Ascending aorta (tissue), 2 donors: ENCODE results near the gene HMBS. TPM values are rescaled to one million over a fixed set of nuclear protein-coding genes. Genes with fewer than 3 reads are reported as not detected.

Experiments used
- DNase-seq, 2 donors: peaks; one replicate each; pipeline ENCODE4 v3.0.0-alpha.2; 2019; ENCODE audit warnings: low spot score in 2 of 2
- H3K27ac ChIP-seq, 2 donors: fragments of 200-600 bp; sonication (generic); one replicate each; pipeline ENCODE4 v1.5.1; 2016 to 2017; ENCODE audit warnings: mild to moderate bottlenecking in 1 of 2
- H3K27me3 ChIP-seq: fragments of 200-600 bp; sonication (generic); one replicate; pipeline ENCODE4 v1.5.1; 2017
- H3K36me3 ChIP-seq, 2 donors: fragments of 200-600 bp; sonication (generic); one replicate each; pipeline ENCODE4 v1.5.1; 2016
- H3K4me1 ChIP-seq, 2 donors: fragments of 200-600 bp; sonication (generic); one replicate each; pipeline ENCODE4 v1.5.1; 2016 to 2017; ENCODE audit warnings: mild to moderate bottlenecking in 1 of 2
- H3K4me3 ChIP-seq, 2 donors: fragments of 200-600 bp; sonication (generic); one replicate each; pipeline ENCODE4 v1.5.1; 2016 to 2017; ENCODE audit warnings: mild to moderate bottlenecking in 1 of 2
- H3K9me3 ChIP-seq, 2 donors: fragments of 200-600 bp; sonication (generic); one replicate each; pipeline ENCODE4 v1.5.1; 2016
- intact Hi-C: fragments of 100-400 bp; cut with DNase I; formaldehyde crosslinking; loops from one replicate; pipeline ENCODE4 v1.15.1; 2023
- total RNA-seq: library from RNA; depleted of rRNA; stranded (reverse); fragments of >200 nt; gene quantifications from one replicate; pipeline ENCODE4 v1.1.0, GENCODE V29; 2016
- TF ChIP-seq, protein P1 (sequence below), 3 experiments: fragments of 200-600 bp in 2 of 3; fragments of 450-650 bp in 1 of 3; sonication (generic) in 2 of 3; IDR thresholded peaks; one replicate each; pipeline ENCODE4 v1.5.1; 2016 to 2019; ENCODE audit warnings: antibody characterized with exemption in 3 of 3, mild to moderate bottlenecking in 1 of 3, moderate library complexity in 1 of 3

Gene HMBS
- total RNA-seq, 1 donor from 2014 or later, result 82.8 TPM

DNA sequence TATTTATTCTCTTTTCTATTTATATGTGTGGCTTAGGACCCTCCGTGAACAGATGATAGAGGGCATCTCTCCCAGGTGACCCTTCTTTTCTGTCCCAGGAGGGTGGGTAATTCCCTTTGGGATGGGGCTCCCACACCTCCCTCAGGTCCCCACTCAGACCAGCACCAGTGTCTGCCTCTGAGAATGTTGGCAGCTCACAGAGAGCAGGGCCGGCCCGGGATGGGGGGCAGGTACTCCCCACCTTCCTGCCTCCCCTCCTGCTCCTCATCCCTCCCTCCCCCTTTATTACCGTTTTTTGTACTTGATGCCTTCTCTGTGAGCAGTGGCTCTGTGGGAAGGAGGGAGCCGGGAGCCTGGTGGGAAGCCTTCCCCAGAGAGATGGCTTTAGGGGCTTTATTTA, 31.9 kb downstream of the HMBS start:
- no peaks in the 10 kb centered on the region for H3K9me3 ChIP-seq
- H3K36me3 ChIP-seq, result peaks cover 35 to 40% of the 10 kb centered on the region in 2 donors
- no peak for DNase-seq
- TF ChIP-seq, protein P1, sequence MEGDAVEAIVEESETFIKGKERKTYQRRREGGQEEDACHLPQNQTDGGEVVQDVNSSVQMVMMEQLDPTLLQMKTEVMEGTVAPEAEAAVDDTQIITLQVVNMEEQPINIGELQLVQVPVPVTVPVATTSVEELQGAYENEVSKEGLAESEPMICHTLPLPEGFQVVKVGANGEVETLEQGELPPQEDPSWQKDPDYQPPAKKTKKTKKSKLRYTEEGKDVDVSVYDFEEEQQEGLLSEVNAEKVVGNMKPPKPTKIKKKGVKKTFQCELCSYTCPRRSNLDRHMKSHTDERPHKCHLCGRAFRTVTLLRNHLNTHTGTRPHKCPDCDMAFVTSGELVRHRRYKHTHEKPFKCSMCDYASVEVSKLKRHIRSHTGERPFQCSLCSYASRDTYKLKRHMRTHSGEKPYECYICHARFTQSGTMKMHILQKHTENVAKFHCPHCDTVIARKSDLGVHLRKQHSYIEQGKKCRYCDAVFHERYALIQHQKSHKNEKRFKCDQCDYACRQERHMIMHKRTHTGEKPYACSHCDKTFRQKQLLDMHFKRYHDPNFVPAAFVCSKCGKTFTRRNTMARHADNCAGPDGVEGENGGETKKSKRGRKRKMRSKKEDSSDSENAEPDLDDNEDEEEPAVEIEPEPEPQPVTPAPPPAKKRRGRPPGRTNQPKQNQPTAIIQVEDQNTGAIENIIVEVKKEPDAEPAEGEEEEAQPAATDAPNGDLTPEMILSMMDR (IDR thresholded peaks at IDR 0.05), result no peak
- peaks cover 0 to 5% of the 10 kb centered on the region in 2 donors for H3K4me1 ChIP-seq
- no peak overlapping the region for H3K27ac ChIP-seq
- no peak overlapping the region for H3K4me3 ChIP-seq
- H3K27me3 ChIP-seq, result no peaks in the 10 kb centered on the region
- intact Hi-C loops, result no loop called here

DNA sequence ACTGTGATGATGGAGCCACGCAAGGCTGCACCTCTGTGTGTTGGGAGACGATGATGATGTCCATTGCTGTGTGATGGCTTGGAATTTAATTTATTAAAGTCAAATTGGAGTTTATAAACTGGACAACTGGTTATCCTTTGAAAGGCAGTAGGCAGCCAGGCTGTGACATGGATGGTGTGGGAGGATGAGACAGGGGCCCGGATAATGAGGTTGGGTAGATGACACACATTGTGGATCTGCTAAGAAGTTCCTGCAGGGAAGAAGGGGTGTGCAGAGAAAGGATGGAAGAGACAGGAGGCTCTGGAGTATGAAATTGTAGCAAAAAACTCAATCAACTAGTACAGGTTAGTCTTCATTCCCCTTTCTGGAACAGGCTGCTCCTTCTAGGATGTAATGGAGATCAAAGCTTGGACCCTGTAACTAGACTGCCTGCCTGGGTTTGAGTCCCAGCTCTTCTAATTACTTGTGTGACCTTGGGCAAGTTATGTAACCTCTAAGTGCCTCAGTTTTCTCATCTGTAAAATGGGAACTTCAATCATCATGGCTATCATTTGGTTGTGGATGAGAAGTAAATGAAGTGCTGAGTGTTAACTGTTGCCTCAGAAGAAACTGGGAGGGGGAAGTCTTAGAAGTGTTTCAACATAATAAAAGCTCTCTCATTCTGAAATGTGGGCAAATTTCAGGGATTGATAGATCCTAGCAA, 32.5 kb downstream of the HMBS start:
- peaks cover 30 to 35% of the 10 kb centered on the region in 2 donors for H3K36me3 ChIP-seq
- no peaks in the 10 kb centered on the region for H3K27me3 ChIP-seq
- H3K4me3 ChIP-seq, result no peak overlapping the region
- H3K27ac ChIP-seq, result no peak overlapping the region
- H3K4me1 ChIP-seq, result peaks cover 2 to 7% of the 10 kb centered on the region in 2 donors
- intact Hi-C loops, result no loop called here
- H3K9me3 ChIP-seq, result no peaks in the 10 kb centered on the region
- no peak for DNase-seq
- TF ChIP-seq, protein P1 (IDR thresholded peaks at IDR 0.05), result no peak

DNA sequence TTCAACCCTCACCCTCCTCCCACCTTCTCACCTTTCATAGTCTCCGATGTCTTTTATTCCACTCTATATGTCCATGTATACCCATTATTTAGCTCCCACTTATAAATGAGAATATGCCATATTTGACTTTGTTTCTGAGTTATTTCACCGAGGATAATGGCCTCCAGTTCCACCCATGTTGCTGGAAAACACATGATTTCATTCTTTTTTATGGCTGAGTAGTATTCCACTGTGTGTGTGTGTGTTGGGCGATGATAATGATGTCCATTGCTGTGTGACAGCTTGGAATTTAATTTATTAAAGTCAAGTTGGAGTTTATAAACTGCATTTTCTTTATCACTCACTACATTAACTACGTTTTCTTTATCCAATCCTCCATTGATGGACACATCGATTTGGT, 33.5 kb downstream of the HMBS start:
- Histone ChIP-seq H3K4me3 (no peak overlapping the region), H3K27me3 (no peaks in the 10 kb centered on the region), H3K4me1 (peaks cover 6 to 13% of the 10 kb centered on the region in 2 donors), H3K36me3 (peaks cover 20 to 24% of the 10 kb centered on the region in 2 donors), H3K9me3 (no peaks in the 10 kb centered on the region), H3K27ac (no peak overlapping the region)
- intact Hi-C loops, result no loop called here
- no peak for DNase-seq
- TF ChIP-seq, protein P1 (IDR thresholded peaks at IDR 0.05), result no peak

DNA sequence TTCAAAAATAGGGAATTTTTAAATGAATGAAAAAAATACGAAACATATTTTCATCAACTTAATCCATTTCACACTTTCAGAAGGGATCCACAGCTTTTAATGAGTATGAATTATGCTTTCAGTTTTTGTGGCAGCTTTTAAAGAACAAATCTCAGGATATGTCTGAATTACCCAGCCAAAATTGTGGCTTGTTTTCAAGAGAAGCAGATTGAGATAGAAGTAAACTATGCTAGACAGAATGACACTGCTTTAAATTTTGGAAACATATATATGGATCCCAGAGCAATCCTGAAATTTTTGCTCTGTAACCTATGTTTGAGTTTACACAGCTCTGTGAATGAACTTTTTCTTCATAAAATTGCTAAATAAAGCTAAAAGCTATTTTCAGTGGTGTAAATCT, 34.3 kb downstream of the HMBS start:
- Histone ChIP-seq H3K4me1 (peaks cover 6 to 13% of the 10 kb centered on the region in 2 donors), H3K9me3 (no peaks in the 10 kb centered on the region), H3K27ac (no peak overlapping the region), H3K4me3 (no peak overlapping the region), H3K27me3 (no peaks in the 10 kb centered on the region), H3K36me3 (peaks cover 14 to 17% of the 10 kb centered on the region in 2 donors)
- TF ChIP-seq, protein P1 (IDR thresholded peaks at IDR 0.05), result no peak
- intact Hi-C loops, result no loop called here
- DNase-seq, result no peak

DNA sequence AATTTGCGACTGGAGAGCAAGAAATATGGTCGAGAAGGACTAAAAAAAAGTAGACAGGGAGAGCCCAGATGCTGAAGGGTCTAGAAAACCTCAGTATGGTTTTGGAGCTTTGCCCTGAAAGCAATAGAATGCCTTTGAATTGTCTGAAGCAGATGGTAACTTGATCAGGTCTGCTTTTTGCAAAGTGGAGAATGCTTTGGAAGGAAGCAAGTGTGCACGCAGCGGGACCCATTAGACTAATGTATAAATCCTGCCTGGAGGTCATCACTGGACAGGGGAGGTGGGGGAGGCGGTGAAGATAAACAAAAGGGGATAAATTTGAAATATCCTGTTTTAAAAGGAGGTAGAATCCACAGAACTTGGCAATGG, 35.9 kb downstream of the HMBS start:
- H3K27ac ChIP-seq, result peak overlapping the region; percentile 54 to 74
- TF ChIP-seq, protein P1 (IDR thresholded peaks at IDR 0.05), result no peak

More for the DNA sequence above, 35.9 kb downstream of the HMBS start:
- DNase-seq, result no peak
- peaks cover 6 to 13% of the 10 kb centered on the region in 2 donors for H3K4me1 ChIP-seq
- peak overlapping the region; percentile 85 to 93 for H3K4me3 ChIP-seq
- intact Hi-C loops, result loop anchor here (1.0 to 5.0 kb wide), 5 partner anchors 13 to 53 kb away; partner anchors contain the start of genes C2CD2L, HMBS and VPS11
- H3K9me3 ChIP-seq, result no peaks in the 10 kb centered on the region
- H3K27me3 ChIP-seq, result no peaks in the 10 kb centered on the region
- peaks cover 7 to 13% of the 10 kb centered on the region in 2 donors for H3K36me3 ChIP-seq
